Fibroblast of skin of left biceps (primary cell): Measurements from ENCODE around the gene FBLN2.

Source experiments
- DNase-seq, 2 experiments: peaks; one replicate each; pipeline ENCODE4 v3.0.0-alpha.2; 2013; ENCODE audit warnings: low read depth in 2 of 2

FBLN2 gene

DNA sequence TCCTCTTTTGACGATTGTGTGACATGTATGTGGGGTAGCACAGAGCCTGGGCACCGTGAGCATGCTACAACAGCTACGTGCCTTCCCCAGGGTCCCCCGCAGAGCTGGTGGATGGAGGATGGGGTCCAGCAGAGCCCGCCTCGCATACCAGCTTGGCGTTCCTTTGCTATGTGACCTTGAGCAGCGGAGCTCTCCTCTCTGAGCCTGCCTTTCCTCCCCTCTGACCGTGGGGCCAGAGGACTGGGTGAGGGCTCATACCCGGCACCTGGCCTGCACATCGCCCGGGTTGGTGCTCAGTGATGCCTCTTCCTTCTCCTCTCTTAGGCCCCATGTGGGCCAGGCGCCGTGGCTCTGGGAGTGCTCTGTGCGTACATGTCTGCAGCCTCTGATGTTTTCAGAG lies 73.4 kb downstream of the FBLN2 start:
- DNase-seq = no peak

DNA sequence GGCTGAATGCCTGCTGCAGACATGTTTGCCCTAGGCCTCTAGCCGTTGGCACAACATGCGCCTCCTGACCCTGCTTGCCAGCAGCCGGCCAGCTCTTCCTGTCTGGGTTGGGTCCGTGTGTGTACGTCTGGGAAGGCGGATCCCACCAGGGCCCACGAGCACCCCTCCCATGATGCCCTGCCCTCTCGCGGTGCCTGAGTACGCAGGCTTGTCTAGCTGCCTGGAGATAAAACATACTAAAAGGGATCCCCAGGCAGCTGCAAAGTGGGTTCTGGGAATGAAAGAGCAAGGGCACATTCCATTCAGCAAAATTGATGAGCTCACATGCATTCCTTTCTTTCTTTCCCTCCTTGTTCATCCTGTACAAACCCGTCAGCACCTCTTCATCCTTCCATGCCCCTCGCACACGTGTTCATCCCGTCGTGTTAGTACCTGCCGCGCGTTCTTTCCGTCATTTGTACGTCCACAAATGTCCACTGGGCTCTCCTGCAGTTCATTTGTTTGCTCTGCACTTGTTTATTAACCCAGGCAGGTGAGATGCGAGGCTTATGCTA lies 74.3 kb downstream of the FBLN2 start:
- no peak for DNase-seq

DNA sequence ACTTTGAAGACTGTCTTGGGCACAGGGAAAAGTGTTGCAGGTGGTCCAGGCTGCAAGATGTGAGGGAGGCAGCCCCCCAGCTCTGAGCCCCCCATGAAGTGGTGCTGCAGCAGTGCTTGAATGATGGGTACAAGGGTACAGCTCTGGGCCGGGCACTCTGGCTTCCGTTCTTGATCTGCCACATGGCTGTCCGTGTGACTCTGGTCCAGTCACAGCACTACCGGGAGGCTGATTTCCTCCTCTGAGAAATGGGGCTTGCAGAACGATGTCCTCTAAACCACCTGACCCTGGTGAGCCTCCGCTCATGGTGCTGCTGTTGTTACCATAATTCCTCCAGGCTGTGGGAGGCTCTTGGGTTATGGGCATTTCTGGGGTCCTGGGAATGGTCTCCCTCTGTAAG lies 75.1 kb downstream of the FBLN2 start:
- no peak for DNase-seq

DNA sequence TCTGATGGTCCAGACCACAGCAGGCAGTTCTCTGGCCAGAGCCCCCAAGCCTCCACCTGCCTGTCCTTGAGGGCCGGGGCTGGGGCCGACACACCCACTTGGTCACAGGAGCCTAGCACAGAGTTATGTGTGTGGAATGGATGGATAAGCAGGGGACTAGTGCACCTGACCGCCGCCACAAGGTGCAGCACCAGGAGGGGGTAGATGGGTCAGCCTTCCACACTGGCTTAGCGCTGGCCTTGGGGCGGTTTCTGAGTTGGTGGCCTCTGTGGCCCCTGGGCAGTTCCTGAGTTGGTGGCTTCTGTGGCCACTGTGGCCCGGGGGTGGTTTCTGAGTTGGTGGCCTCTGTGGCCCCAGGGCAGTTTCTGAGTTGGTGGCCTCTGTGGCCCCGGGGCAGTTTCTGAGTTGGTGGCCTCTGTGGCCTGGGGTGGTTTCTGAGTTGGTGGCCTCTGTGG lies 75.8 kb downstream of the FBLN2 start:
- DNase-seq = no peak

DNA sequence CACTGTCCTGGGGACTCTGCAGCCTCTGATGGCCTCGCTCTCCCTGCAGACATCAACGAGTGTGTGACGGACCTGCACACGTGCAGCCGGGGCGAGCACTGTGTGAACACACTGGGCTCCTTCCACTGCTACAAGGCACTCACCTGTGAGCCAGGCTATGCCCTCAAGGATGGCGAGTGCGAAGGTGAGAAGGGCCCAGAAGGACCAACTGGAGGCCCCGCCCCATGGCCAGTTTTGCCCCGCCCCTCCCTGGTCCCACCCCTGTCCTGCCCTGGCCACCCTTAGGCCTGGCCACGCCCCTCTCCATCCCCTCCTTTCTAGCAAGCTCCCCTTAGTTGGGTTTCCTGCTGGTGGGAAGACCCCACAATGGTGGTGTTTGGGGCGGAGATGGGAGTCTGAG lies 77.5 kb downstream of the FBLN2 start:
- DNase-seq = no peak

DNA sequence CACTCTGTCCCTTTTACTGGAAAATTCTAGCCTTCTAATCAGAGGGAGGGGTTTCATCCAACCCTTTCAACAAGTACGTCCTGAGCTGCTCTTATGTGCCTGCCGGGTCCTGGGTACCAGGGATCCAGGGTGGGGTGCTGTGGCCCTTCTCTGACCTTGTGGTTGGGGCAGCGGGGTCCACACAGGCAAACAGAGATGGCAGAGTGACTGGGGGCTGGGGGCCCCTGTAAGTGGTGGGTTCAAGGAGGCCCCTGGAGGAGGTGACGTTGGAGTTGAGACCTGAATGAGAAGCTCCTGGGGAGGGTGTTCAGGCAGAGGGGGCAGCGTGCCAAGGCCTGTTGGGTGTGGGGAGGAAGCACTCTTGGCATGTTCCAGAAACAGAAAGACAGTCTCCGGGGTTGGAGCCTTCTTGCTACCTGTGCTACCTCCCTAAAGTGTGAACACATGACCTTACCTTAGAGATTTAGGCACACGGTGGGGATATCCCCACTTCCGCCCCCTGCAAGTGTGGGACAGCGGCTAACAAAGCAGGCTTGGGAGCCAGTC lies 78.1 kb downstream of the FBLN2 start:
- DNase-seq = no peak

DNA sequence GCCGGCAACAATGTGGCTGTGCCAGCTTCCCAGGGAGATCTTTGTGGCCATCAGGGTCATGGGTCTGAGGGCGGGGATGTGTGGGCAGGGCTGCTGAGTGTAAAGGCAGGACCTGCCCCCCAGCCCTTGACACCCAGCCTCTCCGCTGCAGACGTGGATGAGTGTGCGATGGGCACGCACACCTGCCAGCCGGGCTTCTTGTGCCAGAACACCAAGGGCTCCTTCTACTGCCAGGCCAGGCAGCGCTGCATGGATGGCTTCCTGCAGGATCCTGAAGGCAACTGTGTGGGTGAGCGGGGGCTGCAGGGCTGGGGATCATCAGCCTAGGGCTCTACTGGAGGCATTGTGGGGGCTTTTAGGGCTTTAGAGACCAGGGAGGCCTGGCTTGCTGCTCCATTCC lies 78.8 kb downstream of the FBLN2 start:
- no peak for DNase-seq

DNA sequence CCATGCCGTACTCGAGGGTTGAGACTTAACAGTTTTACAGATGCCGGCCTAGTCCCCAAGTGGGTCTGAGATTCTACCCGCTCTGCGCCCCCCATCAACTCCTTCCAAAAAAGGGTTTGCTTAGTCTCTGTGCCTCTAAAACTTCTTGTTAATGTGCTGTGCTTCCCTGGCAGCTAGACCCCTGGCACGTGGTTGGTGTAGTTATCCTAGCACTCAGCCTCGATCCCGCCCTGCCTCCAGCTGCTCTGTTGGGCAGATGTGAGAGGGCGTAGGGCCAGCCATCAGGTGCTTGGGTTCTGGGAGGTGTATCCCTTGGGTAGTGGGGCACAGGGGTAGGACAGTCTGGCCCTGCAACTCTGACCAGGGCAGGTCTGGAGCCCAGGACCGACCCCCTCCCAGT lies 79.5 kb downstream of the FBLN2 start:
- DNase-seq = no peak

DNA sequence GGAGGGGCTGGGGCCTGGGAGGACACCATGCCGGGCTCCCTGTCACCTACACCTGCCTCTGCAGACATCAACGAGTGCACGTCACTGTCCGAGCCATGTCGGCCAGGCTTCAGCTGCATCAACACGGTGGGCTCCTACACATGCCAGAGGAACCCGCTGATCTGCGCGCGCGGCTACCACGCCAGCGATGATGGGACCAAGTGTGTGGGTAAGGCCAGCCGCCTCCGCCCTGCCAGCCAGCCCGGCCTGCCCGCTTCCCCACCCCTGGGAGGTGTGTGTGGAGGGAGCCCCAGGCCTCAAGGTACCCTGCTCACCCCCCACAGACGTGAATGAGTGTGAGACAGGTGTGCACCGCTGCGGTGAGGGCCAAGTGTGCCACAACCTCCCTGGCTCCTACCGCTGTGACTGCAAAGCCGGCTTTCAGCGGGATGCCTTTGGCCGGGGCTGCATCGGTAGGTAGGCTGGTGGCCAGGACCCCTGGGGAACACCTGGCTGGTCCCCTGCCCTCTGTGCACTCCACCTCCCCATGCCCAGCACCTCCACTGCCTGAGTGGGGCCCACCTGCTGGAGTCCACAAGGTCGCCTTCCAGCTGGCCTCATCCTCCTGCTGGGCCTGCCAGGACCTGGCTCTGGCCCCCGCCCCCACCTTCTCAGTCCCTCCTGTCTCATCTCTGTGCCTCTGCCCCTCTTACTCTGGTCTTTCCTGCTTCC lies 80.1 kb downstream of the FBLN2 start:
- DNase-seq = no peak

DNA sequence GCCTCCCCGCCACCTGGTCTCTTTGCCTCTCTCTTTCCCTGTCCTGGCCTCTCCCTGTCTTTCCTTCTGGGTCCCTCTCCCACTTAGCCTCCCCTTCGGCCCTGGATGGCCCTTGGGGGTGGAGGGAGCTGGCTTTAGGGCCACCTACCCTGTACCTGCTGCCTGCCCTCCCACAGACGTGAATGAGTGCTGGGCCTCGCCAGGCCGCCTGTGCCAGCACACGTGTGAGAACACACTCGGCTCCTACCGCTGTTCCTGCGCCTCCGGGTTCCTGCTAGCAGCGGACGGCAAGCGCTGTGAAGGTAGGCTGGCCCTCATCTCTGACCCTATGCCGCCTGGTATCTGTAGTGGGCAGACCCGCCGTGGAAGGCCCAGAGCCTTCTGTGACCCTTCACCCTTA lies 80.7 kb downstream of the FBLN2 start:
- no peak for DNase-seq

DNA sequence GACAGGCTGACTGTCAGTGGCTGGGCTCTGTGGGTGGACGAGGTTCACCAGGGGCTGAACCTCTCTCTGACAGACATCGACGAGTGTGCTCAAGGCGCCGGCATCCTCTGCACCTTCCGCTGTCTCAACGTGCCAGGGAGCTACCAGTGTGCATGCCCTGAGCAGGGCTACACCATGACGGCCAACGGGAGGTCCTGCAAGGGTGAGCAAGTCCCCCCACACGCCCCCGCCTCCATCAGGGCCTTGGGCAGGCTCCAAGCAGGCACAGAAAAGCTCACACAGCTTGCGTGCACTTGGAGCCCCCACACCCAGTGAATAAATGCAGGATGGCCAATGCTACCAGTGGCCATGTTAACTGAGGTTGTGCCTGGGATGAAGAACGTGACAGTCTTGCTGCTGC lies 82.3 kb downstream of the FBLN2 start:
- no peak for DNase-seq

DNA sequence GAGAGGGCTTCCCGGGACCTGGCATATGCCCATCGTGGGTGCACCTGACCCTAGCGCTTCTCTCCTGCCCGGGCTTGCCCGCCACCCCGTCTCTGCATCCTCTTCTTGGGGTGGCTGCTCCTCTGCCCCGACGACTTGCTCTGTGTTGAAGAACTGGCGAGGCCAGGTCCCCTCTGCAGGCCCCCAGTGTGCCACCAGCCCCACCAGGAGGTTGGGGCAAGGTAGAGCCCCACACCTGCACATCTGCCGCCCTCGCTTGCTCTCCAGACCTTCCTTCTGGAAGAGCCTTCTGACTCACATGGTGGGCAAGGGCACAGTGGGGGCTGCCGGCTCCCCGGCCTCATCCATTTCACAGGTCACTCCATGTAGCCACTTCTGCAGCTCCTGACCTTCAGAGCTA lies 84.3 kb downstream of the FBLN2 start:
- DNase-seq = no peak

DNA sequence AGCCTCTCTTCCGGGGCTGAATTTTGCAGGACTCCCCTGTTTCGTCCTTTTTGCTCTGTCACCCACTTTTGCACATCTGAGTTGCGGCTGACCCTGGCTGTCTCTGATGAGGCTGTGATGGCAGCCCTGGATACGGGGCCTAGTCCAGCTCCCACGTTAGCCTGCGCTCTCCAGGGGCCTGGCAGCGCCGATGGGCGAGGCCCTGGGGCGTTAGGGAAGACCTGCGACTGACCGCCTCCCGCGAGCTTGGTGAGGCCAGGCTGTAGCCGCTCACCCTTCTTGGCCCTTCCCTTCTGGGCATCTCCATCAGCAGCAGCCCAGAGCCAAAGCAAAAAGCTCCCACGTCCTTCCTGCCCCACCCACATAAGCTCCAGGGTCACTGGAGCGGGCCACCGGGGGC lies 85.2 kb downstream of the FBLN2 start:
- no peak for DNase-seq

DNA sequence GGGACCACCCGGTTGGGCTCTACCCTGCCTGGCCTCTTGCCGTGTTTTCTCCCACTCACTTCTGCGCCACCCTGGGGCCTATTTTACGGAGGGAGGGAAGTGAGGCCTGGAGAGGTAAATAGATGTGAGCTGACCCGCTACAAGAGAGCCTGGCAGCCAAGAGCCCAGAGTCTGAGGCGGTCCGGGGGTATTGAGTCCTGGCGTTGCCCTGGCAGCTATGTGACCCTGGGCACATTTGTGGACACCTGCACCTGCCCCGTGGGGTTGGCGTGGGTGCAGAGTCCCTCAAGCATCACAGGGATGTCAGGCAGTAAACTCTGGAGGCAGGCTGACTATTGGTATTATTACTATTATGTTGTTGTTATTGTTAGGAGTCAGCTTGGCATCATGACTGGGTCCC lies 85.7 kb downstream of the FBLN2 start:
- DNase-seq = no peak

DNA sequence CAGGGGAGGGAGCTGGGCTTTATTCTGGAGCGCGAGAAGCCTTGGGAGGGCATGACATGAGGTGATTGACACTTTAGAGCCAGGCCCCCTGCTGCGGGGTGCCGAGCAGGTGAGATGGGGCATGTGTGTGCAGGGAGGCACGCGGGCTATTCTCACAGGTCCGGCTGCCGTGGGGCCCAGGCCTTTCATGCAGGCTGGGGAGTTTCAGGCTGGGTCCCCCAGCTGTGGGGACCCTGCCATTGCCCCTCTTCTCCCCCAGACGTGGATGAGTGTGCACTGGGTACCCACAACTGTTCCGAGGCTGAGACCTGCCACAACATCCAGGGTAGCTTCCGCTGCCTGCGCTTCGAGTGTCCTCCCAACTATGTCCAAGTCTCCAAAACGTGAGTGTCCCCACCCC lies 87.3 kb downstream of the FBLN2 start:
- DNase-seq = no peak

DNA sequence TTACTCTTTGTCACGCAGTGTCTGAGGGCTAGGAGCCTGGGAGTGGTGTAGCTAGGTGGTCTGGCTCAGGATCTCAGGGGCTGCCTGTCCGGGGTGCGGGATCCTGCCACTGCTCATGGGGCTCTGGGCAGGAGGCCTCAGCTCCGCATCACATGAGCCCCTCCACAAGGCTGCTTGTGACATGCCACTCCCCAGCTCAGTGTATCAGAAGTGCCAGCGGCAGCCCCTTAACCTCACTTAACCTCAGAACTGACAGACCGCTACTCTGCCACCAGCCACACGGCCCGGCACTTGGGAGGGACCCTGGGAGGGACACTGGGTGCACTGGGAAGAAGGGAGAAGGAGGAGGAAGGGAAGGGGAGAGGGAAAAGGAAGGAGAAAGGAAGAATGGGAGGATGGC lies 87.9 kb downstream of the FBLN2 start:
- no peak for DNase-seq

DNA sequence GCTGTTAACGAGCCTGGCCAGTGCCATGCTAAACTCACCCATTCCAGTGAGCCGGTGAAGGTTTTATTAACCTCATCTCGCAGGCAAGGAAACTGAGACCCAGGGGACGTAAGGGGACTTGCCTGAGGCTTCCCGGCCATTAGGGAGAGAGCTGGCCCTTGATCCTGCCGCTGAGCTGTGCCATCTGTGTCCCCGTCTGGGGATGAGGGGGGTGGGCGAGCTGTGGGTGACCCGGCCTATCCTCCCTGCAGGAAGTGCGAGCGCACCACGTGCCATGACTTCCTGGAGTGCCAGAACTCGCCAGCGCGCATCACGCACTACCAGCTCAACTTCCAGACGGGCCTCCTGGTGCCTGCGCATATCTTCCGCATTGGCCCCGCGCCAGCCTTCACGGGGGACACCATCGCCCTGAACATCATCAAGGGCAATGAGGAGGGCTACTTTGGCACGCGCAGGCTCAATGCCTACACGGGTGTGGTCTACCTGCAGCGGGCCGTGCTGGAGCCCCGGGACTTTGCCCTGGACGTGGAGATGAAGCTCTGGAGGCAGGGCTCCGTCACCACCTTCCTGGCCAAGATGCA lies 88.5 kb downstream of the FBLN2 start:
- DNase-seq = no peak

DNA sequence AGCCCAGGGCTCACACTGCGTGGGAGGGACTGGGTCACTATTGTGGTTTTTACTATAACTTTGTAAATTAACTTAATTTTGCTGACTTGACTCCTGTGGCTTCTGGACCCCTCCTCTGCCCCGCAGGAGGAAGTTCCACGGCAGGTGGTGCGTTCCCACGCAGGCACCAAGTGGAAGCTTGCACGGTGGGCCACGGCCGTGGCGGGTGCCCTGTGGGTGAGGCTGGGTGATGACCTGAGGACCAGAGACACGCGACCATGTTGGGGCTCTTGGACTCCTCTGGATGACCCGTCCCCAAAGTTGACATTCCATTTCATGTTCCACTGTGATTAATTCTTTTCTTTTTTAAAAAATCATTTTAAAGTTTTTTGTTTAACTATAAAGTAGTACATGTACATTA lies 89.0 kb downstream of the FBLN2 start:
- no peak for DNase-seq

DNA sequence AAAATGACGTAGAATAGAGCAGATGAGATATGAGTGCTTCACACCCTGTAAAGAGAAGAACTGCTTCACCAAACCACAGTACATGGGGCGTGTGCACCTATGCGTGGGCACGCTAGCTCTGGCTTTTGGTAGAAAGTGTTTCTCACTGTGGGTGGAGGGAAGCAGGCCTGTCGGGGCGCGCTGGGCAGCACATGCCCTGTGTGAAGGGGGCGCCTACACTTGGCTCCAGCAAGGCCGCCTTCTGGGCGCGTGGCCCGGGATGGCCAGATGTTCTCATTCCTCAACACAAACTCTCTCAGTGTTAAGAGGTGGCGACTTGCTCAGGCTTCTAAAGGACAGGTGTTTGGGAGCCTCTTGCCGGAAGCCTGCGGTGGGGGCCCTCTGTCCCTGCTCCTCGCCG lies 90.0 kb downstream of the FBLN2 start:
- no peak for DNase-seq

DNA sequence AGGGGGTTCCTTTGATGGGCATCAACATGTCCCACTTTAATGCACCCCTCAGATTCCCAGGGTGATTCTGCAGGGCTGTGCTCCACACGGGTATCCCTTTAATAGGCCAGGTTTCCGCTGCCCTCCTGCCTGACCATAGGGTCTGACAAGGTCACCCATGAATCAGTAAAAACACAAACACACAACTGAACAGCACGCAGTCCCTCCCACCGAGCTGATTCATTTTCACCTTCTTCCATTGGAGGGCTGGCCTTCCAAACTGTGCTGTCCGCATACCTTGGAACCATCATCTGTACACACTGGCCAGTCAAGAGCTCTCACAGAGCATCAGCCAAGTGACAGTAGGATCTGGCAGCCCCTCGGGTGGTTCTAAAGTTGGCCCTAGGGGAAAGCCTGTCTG lies 93.7 kb downstream of the FBLN2 start:
- no peak for DNase-seq

DNA sequence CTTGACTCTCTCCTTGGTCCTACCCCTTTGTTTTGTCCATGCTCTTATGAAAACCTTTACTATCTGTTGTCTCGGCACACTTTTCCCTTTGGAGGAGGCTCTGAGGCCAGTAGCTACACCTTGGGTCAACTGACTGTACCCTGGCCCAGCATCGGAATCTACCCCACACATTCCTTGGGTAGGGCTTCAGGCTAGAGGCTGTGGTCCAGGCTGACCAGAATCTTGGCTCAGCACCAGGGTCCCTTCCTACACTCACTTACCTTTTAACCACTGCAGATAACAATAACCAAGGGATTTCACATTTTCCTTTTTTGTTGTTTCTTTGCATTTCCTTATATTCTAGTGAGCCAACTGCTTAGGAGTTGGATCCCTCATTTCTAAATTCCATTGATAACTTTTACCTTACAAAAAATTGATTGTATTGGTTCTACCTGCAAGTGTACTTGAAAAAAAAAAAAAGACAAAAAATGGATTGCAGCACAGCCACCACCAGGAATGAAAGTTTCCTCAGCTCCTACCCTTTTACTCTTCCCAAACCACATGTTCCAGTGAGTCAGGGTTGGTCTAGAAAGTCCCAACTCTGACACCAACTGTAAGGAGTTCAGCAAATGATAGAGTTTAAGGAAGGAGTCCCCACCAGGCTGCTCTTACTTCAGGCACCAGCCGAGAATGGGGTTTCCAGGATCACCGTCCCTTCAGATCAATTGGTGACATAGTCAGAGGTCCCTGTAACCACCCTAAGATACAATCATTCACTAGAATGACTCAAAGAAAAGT lies 95.6 kb downstream of the FBLN2 start:
- no peak for DNase-seq

DNA sequence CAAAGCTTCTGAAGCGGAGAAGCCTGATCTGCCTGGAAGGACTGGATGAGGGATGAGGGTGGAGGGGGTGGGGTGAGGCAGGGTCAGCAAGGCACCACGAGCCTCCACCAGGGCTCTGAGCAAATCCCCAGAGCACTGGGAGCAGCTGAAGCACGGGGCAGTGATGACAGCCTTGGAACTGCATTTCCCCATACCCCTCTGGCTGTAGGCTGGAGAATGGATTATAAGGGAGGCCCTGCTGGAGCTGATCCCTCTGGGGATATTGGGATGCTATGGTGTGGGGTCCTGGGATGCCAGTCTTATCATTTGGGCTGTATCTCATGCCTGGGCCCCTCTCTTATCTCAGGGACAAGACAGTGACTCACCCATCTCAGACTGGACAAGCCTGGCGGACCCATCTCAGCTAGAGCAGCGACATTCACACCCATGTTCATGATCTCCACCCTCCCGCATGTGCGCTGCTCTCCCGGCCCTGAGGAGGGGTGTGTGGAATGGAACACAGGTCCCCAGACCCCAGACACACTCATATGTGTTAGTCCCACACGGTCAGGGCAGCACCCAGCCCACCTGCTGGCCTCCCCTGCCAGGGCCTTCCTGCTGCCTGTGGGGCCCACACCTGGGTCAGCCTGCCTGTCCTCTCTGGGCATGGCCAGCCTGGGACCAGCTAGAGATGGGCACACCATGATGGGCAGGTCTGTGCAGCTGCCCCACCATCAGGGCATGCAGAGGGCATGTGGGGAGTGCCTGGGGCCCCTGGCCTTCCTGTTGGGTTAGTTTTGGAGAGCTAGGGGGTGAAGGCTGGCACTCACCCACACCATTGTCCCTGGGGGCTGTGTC lies 97.1 kb downstream of the FBLN2 start:
- no peak for DNase-seq
